Nephron progenitor cell (in vitro differentiated cells): ENCODE results near the gene ANTXR1.
"Not testable (repeated sequence)": the region's sequence is repeated elsewhere in the genome, so short reads cannot be mapped to it uniquely, and the experiment has no call there.

Source experiments
- DNase-seq: peaks from one replicate; pipeline ENCODE4 v3.0.0; 2021
- H3K27ac Mint-ChIP-seq: 2 replicates; pipeline ENCODE4 v1.8.0; 2021; ENCODE audit warnings: mild to moderate bottlenecking, moderate library complexity, mixed read lengths
- H3K27me3 Mint-ChIP-seq: 2 replicates; pipeline ENCODE4 v1.8.0; 2021; ENCODE audit warnings: mild to moderate bottlenecking, low read depth, mixed read lengths; ENCODE audit not compliant: poor library complexity
- H3K36me3 Mint-ChIP-seq: 2 replicates; pipeline ENCODE4 v1.8.0; 2021; ENCODE audit warnings: low read depth, mixed read lengths
- H3K4me1 Mint-ChIP-seq: 2 replicates; pipeline ENCODE4 v1.8.0; 2021; ENCODE audit warnings: mixed read lengths
- H3K4me3 Mint-ChIP-seq: 2 replicates; pipeline ENCODE4 v1.8.0; 2021; ENCODE audit warnings: mild to moderate bottlenecking, moderate library complexity, mixed read lengths
- H3K9me3 Mint-ChIP-seq: 2 replicates; pipeline ENCODE4 v1.8.0; 2021; ENCODE audit warnings: mild to moderate bottlenecking, moderate library complexity, mixed read lengths
- CTCF ChIP-seq: fragments of 200-600 bp; sonication (generic); IDR thresholded peaks from 2 replicates; pipeline ENCODE4 v1.5.0; 2021; ENCODE audit warnings: antibody characterized with exemption

Gene ANTXR1

GRCh38 chr2:69251943-69252342 is 239.0 kb downstream of the ANTXR1 start:
- Mint-ChIP-seq H3K27me3 (no peaks in the 10 kb centered on the region), H3K36me3 (peaks cover 32% of the 10 kb centered on the region), H3K9me3 (peaks cover 5% of the 10 kb centered on the region), H3K4me1 (no peaks in the 10 kb centered on the region), H3K27ac (no peak overlapping the region), H3K4me3 (no peak overlapping the region)
- TF ChIP-seq CTCF: no peak
- no peak for DNase-seq

- H3K27ac Mint-ChIP-seq: no peak overlapping the region
- no peak overlapping the region for H3K4me3 Mint-ChIP-seq
- peaks cover 20% of the 10 kb centered on the region for H3K36me3 Mint-ChIP-seq
- peaks cover 16% of the 10 kb centered on the region for H3K9me3 Mint-ChIP-seq
- no peaks in the 10 kb centered on the region for H3K4me1 Mint-ChIP-seq
- DNase-seq: no peak
- no peaks in the 10 kb centered on the region for H3K27me3 Mint-ChIP-seq
- no peak for TF ChIP-seq CTCF
Observed at GRCh38 chr2:69253112-69253511, 240.1 kb downstream of the ANTXR1 start.

GRCh38 chr2:69253611-69254301 is 240.8 kb downstream of the ANTXR1 start:
- Mint-ChIP-seq H3K27ac (peak overlapping the region; percentile 21), H3K4me3 (no peak overlapping the region), H3K27me3 (no peaks in the 10 kb centered on the region), H3K4me1 (no peaks in the 10 kb centered on the region), H3K9me3 (peaks cover 22% of the 10 kb centered on the region), H3K36me3 (peaks cover 18% of the 10 kb centered on the region)
- DNase-seq: no peak
- no peak for TF ChIP-seq CTCF

- Mint-ChIP-seq H3K36me3 (peaks cover 11% of the 10 kb centered on the region), H3K4me3 (no peak overlapping the region), H3K4me1 (no peaks in the 10 kb centered on the region), H3K27ac (no peak overlapping the region), H3K9me3 (peaks cover 40% of the 10 kb centered on the region), H3K27me3 (no peaks in the 10 kb centered on the region)
- TF ChIP-seq CTCF: no peak
- no peak for DNase-seq
Observed at GRCh38 chr2:69255760-69256159, 242.8 kb downstream of the ANTXR1 start.

GRCh38 chr2:69259994-69260591 is 247.1 kb downstream of the ANTXR1 start:
- H3K27ac Mint-ChIP-seq, DNase-seq, H3K4me3 Mint-ChIP-seq, H3K27me3 Mint-ChIP-seq, H3K4me1 Mint-ChIP-seq: not testable (repeated sequence)
- Mint-ChIP-seq H3K9me3 (peaks cover 75% of the 10 kb centered on the region), H3K36me3 (peaks cover 10% of the 10 kb centered on the region)

- TF ChIP-seq CTCF: no peak
- no peaks in the 10 kb centered on the region for H3K4me1 Mint-ChIP-seq
- H3K27me3 Mint-ChIP-seq: peaks cover 7% of the 10 kb centered on the region
- peaks cover 10% of the 10 kb centered on the region for H3K36me3 Mint-ChIP-seq
- H3K9me3 Mint-ChIP-seq: peaks cover 81% of the 10 kb centered on the region
- no peak overlapping the region for H3K27ac Mint-ChIP-seq
- no peak for DNase-seq
- H3K4me3 Mint-ChIP-seq: no peak overlapping the region
Observed at GRCh38 chr2:69260666-69261065, 247.7 kb downstream of the ANTXR1 start.
